ENCODE results near the gene CACNG5.

DNA sequence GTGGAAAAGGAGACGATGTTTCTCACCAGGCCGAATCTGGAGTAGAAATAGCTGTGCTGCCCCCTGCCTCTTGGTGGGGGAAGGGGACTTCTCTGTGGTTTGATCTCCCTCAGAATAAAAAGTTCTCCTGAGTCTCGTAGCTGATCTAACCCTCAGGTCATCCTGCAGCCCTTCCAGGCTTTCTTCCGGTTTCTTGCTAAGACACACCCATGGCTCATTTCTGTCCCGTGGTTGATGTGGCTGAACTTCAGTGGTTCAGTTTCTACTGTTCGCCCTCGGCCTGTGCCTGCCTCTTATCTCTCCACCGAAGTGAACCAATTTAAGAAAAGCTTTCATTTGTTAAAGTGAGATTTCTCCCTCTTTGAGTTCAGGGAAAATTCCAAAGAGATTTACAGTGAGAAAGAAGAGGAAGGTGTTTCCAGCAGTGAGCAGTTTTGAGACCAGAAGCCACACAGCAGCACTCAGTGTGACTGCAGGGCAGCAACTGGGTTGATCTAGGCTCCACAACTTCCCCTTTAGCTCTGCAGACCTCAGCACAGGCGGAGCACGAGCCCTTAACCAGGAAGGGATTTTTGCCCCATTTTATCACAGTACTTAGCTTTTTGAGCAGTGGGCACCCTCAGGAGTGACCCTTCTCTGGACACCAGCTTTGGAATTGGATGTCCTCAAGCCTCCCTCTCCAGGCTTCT is 34.9 kb upstream of the CACNG5 start:
- no peak for TF ChIP-seq POLR2A (IDR thresholded peaks at IDR 0.05)
- TF ChIP-seq, protein P1, sequence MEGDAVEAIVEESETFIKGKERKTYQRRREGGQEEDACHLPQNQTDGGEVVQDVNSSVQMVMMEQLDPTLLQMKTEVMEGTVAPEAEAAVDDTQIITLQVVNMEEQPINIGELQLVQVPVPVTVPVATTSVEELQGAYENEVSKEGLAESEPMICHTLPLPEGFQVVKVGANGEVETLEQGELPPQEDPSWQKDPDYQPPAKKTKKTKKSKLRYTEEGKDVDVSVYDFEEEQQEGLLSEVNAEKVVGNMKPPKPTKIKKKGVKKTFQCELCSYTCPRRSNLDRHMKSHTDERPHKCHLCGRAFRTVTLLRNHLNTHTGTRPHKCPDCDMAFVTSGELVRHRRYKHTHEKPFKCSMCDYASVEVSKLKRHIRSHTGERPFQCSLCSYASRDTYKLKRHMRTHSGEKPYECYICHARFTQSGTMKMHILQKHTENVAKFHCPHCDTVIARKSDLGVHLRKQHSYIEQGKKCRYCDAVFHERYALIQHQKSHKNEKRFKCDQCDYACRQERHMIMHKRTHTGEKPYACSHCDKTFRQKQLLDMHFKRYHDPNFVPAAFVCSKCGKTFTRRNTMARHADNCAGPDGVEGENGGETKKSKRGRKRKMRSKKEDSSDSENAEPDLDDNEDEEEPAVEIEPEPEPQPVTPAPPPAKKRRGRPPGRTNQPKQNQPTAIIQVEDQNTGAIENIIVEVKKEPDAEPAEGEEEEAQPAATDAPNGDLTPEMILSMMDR (IDR thresholded peaks at IDR 0.05), result no peak
